Right renal pelvis (tissue), 4 donors: ENCODE results near the gene RBBP6. TPM values are rescaled to one million over a fixed set of nuclear protein-coding genes. Genes with fewer than 3 reads are reported as not detected.
A peak's percentile ranks its signal among the peaks of the same experiment; 100 is the strongest.
"Not testable (repeated sequence)": the region's sequence is repeated elsewhere in the genome, so short reads cannot be mapped to it uniquely, and the experiment has no call there.

Experiments
- DNase-seq, 4 donors: peaks; one replicate each; pipeline ENCODE4 v3.0.0-alpha.2; 2013; ENCODE audit warnings: low read depth in 4 of 4, low spot score in 3 of 4, missing footprints in 1 of 4
- polyA plus RNA-seq, 4 donors: library from polyadenylated mRNA; unstranded; fragments of 120-200 nt; gene quantifications; one replicate each; pipeline ENCODE4 v1.2.1, GENCODE V29; 2013; ENCODE audit not compliant: insufficient read length in 4 of 4

Gene RBBP6
- polyA plus RNA-seq, 4 donors = 60.0 to 86.9 (median 80.2) TPM

DNA sequence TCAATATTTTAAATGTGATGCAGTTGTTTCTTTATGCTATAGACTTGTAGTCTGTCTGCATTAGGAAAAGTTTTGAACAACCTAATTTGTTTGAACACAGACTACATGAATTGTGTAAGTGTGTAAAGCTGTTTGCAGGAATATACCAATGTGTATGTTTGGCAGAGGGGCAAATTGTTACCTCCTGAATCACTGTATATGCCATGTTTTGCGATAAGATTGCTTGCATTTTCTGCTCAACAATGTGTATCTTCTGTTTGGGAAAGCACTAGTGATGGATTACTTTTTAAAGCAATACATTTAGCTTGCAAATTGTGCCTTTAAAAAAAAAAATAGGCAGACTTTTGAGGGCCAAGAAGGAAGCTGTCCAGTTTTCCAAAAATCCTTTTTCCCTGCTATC, 14.6 kb downstream of the RBBP6 start:
- DNase-seq = no peak

DNA sequence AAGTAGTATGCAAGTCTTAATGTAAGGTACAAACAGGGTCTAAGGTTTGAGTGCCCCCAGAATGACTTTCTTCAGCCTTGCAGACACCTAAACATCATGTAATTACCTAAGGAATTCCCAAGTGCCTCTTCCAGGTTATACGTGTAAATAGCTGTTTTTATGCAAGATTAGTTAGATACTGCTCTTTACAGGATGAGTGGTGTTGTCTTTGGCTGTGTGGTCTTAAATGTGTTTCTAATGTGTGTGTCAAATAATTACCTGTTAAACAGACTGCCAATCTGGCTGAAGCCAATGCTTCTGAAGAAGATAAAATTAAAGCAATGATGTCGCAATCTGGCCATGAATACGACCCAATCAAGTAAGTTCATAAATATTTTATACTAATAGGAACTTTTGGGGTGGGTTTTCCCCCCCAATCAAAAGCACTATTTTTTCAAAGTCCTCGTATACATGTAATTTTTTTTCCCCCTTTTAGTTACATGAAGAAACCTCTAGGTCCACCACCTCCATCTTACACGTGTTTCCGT, 16.0 kb downstream of the RBBP6 start:
- DNase-seq = no peak

DNA sequence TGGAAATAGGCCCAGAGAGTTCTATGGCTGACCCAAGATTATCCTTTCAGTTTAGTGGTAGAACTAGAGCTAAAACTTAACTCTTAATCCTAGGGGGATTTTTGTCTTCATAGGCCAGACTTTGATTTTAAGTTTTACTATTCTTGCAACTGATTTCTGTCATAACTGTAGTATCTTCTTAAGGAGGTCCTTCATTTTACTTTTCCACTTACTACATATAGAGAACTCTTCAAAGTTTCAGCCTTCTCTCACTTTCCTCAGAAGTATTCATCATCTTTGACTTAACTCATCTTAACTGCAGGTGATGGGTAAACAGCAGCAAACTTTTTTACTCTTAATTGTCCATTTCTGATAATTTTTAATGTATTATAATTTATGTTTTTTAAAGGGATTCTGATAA, 23.4 kb downstream of the RBBP6 start:
- no peak for DNase-seq

DNA sequence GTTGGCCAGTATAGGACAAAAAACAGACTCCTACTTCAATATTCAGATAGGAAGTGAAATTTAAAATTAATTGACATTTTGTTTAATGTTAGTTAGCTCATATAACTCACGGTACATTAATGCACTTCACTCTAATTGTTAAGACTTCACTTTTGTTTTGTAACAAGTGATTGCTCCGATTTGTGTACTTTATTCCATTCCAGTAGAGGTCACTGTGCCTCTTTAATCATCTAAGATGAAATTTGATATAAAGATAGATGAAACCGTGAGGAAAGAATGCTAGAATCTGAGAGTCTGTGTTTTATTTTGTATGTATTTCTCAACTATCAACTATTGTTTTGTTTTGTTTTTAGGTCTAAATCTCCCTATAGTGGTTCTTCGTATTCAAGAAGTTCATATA, 29.0 kb downstream of the RBBP6 start:
- DNase-seq = no peak

DNA sequence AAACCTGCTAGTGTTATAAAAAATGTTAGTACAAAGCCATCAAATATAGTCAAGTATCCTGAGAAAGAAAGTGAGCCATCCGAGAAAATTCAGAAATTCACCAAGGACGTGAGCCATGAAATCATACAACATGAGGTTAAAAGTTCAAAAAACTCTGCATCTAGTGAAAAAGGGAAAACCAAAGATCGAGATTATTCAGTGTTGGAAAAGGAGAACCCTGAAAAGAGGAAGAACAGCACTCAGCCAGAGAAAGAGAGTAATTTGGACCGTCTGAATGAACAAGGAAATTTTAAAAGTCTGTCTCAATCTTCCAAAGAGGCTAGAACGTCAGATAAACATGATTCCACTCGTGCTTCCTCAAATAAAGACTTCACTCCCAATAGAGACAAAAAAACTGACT, 31.7 kb downstream of the RBBP6 start:
- DNase-seq = no peak

DNA sequence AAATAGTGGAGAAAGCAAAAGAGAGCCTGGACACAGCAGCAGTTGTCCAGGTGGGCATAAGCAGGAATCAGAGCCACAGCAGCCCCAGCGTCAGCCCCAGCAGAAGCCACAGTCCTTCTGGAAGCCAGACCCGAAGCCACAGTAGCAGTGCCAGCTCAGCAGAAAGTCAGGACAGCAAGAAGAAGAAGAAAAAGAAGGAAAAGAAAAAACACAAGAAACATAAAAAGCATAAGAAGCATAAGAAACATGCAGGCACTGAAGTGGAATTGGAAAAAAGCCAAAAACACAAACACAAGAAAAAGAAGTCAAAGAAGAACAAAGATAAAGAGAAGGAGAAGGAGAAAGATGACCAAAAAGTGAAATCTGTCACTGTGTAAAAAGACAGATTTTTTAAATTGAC, 32.7 kb downstream of the RBBP6 start:
- DNase-seq = no peak

DNA sequence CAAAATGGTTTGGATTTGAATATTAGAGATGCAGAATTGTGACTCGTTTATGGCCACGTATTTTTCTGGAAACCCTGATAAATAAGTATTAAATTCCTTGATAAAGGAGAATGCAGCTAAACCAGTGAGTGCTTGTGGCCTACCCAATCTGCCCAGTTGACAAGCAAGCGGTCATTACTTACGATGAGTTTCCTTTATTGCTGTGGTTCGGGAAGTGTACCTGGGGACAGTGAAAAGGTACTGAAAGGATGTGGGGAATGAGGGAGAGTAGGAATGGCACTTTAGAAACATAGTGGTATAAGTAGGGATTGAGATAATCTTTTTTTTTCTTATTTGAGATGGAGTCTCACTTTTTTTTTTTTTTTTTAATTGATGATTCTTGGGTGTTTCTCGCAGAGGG, 33.8 kb downstream of the RBBP6 start:
- DNase-seq = no peak

DNA sequence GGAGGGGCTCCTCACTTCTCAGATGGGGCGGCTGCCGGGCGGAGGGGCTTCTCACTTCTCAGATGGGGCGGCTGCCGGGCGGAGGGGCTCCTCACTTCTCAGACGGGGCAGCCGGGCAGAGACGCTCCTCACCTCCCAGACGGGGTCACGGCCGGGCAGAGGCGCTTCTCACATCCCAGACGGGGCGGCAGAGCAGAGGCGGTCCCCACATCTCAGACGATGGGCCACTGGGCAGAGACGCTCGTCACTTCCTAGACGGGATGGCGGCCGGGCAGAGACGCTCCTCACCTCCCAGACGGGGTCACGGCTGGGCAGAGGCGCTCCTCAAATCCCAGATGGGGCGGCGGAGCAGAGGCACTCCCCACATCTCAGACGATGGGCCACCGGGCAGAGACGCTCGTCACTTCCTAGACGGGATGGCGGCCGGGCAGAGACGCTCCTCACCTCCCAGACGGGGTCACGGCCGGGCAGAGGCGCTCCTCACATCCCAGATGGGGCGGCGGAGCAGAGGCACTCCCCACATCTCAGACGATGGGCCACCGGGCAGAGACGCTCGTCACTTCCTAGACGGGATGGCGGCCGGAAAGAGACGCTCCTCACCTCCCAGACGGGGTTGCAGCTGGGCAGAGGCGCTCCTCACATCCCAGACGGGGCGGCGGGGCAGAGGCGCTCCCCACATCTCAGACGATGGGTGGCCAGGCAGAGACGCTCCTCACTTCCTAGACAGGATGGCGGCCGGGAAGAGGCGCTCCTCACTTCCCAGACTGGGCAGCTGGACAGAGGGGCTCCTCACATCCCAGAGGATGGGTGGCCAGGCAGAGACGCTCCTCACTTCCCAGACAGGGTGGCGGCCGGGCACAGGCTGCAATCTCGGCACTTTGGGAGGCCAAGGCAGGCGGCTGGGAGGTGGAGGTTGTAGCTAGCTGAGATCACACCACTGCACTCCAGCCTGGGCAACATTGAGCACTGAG, 35.4 kb downstream of the RBBP6 start:
- not testable (repeated sequence) for DNase-seq

DNA sequence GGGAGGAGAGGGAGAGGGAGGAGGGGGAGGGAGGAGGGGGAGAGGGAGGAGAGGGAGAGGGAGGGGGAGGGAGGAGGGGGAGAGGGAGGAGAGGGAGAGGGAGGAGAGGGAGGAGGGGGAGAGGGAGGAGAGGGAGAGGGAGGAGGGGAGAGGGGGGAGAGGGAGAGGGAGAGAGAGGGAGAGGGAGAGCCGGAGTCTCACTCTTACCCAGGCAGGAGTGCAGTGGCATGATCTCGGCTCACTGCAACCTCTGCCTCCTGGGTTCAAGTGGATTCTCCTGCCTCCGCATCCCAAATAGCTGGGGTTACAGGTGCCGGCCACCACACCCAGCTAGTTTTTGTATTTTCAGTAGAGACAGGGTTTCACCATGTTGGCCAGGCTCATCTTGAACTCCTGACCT, 36.4 kb downstream of the RBBP6 start:
- not testable (repeated sequence) for DNase-seq

DNA sequence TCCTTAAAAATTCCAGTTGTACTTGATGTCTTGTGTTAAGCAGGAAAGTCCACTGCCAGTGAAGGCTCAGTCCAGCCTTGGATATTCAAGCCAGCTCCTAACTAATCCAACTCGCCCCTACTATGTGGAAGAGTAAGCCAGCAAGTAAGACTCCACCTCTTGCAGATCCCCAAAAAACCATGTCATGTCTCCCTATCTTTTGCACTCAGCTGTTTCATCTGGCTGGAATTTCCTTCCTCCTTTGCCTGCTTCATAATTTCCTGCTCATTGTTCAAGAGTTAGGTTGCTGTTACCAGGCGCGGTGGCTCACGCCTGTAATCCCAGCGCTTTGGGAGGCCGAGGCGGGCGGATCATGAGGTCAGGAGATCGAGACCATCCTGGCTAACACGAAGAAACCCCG, 37.8 kb downstream of the RBBP6 start:
- no peak for DNase-seq

DNA sequence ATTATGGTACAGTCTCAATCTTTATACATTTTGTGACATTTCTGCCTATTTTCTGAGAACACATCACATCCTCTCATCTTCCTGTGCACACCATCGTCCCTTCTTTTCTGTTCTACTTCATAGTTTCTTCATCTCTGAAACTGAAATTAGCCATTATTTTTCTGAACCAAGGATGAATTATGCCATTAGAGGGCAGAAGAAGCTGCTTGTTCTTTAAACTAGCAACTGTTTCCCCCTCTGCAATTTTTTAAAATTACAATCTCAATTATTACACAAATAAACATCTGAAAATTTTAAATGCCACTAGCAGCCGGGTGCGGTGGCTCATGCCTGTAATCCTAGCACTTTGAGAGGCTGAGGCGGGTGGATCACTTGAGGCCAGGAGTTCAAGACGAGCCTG, 41.3 kb downstream of the RBBP6 start:
- DNase-seq = no peak

DNA sequence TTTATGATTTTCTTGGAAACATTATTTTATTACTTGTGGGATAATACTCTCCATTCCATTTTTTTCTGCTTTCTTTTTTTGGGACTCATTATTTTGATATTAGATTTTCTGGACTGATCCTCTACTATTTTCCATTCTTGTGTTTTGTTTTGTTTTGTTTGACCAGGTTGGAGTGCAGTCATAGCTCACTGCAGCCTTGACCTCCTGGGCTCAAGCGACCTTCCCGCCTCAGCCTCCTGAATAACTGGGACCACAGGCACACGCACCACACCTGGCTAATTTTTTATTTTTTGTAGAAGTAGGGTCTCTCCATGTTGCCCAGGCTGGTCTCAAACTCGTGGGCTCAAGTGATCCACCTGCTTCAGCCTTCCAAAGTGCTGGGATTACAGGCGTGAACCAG, 44.1 kb downstream of the RBBP6 start:
- DNase-seq = no peak

DNA sequence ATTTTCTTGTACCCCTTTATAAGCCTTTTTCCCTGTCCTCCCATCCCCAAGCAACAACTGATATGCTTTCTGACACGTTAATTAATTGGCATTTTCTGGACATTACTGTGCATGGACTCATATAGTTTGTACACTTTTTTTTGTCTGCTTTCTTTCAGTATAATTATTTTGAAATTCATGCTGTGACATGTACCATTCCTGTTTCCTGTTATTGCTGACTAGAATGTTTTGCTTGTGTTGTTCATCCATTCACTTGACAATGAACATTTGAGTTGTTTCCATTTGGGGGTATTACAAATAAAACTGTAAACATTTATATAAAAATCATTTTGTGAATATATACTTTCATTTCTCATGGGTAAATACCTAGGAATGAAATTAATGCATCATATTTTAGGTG, 50.6 kb downstream of the RBBP6 start:
- no peak for DNase-seq

DNA sequence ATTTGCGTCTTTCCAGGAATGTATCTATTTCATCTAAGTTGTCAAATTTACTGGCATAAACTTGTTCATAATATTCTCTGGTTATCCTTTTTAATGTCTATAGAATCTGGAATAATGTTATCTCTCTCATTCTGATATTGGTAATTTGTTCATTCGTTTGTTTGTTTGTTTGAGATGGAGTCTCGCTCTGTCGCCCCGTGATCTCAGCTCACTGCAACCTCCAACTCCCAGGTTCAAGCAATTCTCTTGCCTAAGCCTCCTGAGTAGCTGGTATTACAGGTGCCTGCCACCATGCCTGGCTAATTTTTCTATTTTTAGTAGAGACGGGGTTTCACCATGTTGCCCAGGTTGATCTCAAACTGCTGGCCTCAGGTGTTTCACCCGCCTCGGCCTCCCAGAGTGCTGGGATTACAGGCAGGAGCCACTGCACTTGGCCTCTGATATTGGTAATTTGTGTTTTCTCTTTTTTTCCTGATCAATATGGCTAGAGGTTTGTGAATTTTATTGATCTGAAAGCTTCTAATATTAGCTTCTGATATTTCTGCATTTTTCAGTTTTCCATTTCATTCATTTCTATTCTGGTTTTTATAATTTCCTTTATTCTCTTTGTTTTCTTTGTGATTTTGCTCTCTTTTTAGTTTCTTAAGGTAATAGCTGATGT, 59.5 kb downstream of the RBBP6 start:
- DNase-seq = no peak

DNA sequence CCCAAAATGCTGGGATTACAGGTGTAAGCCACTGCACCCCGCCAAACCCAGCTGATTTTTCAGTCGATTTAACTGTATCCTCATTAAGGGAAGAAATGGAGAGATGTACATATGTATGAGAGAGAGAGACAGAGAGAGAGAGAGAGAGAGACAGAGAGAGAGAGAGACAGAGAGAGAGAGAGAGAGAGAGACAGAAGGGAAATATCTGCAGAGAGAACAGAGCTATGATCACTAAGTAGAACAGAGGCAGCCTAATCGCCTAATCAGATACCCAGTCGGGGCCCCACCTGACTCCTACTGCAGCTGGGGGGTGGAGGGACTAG, 70.0 kb downstream of the RBBP6 start:
- no peak for DNase-seq

DNA sequence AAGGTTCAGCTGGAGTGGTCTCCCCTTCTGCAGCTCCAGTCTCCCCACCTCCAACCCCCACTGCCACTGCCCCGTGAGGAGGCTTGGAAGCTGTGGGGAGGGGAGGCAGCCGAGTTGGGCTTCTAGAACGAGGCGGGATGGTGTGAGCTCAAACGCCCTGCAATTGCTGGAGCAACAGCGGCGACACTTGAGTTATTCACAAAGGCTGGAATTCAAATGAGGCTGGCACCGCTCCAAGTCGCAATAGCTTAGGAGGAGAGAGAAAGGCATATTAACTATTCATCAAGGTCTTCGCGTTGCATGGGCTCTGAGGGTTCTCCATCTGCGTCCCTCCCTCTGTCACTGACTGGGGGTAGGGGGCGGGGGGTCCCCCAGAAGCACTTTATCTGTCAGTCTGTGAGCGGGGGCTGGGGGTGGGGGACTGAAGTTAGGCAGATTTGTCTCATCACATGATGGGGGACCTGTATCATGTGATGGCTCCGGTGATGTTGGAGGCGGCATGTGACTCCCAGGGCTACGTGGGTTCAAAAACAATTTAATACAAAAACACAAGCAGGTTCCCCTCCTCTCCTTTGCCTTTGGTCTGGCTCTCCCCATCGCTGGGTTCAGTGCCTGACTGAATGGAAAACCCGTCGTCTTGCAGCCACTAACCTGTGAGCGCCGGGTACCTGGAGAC, 70.5 kb downstream of the RBBP6 start:
- DNase-seq = peak; percentile 64 to 80 (median 74)

DNA sequence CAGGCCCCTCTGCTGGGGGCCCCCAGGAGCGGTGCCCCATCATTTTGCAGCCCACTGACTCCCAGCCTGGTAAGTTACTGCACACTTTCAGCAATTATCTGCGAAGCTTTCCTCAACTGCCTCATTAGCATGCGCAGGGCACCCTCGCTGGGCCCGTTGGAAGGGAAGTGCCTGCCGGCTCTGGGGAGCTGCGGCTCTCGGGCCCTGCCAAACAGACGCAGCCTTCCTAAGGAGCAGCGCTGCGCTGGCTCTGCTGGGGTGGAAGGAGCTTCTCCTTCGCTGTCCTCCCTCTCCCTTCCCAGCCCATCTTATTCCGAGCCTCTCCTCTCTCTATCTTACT, 71.0 kb downstream of the RBBP6 start:
- peak; percentile 2 to 23 (median 6) for DNase-seq

DNA sequence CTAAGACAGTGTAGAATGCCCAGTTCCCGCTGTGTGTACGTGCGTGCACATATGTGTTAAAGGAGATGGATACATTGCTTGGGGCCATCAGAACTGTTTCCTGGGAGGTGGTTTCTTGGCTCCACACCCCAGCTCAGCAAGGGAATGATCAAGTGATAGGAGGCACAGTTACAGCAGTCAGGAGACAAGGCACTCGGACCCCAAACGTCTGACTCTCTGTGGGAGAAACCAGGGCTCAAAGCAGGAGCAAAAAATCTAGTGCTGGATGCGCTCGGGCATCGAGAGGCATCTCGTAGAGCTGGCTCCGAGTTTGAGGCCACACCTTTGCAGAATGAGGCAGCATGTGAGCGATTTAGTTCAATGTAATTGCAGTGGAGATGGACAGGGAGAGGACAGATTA, 71.9 kb downstream of the RBBP6 start:
- DNase-seq = no peak

DNA sequence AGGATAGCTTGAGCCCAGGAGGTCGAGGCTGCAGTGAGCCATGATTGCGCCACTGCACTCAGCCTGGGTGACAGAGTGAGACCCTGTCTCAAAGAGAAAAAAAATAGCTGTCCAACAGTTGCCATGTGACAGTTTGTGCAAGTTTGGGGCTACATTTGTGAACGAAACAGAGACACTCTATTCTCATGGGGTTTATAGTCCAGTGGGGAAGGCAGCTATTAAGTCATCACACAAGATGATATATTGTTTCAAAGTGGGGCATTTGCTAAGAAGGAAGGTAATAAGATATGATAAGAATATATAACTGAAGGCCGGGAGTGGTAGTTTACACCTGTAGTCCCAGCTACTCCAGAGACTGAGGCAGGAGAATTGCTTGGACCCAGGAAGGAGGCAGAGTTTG, 73.3 kb downstream of the RBBP6 start:
- no peak for DNase-seq

DNA sequence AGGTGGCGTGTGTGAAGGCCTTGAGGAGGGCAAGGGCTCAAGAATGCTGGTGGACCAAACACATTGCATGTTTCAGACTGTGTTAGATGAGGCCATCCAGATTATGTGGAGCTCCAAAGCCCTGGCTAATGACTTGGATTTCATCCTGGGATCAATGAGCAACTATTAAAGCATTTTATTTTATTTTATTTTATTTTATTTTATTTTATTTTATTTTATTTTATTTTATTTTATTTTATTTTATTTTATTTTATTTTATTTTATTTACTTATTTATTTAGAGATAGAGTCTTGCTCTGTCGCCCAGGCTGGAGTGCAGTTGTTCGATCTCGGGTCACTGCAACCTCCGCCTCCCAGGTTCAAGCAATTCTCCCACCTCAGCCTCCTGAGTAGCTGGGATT, 73.9 kb downstream of the RBBP6 start:
- not testable (repeated sequence) for DNase-seq

DNA sequence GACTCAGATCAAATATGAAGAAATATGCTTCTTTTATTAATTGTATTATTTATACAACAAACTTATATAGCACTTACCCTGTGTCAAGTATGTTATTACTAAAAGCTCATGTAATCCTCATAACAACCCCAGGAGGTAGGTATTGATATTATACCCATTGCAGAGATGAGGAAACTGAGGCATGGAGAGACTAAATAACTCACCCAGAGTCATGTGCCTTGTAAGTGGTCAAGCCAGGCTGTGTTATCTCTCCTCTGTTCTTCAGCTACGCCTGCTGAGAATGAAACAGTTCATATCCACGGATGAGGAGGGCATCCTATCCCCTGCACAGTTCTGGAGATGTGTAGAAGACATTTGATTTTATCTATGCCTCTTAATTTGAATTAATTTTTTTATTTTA, 78.1 kb downstream of the RBBP6 start:
- no peak for DNase-seq
